DOHH2 (cell line): Measurements from ENCODE around the gene RTN4IP1.
A peak's percentile ranks its signal among the peaks of the same experiment; 100 is the strongest.

ENCODE experiments used
- H3F3A ChIP-seq: fragments of 200-600 bp; sonication (generic), shearing (Covaris generic); 2 replicates; pipeline ENCODE4 v1.6.0; 2016; ENCODE audit warnings: antibody characterized with exemption, mild to moderate bottlenecking; ENCODE audit not compliant: control insufficient read depth, insufficient read depth
- H3K27ac ChIP-seq: fragments of 200-600 bp; sonication (generic); 2 replicates; pipeline ENCODE4 v1.5.1; 2014; ENCODE audit warnings: low read depth, mild to moderate bottlenecking, low read length, moderate library complexity
- H3K27me3 ChIP-seq: fragments of 200-600 bp; sonication (generic); 2 replicates; pipeline ENCODE4 v1.6.1; 2014; ENCODE audit warnings: mild to moderate bottlenecking, low read length, mixed read lengths; ENCODE audit not compliant: control insufficient read depth
- H3K36me3 ChIP-seq: fragments of 200-600 bp; sonication (generic); 2 replicates; pipeline ENCODE4 v1.6.1; 2014; ENCODE audit warnings: mild to moderate bottlenecking, low read length, moderate library complexity, mixed read lengths; ENCODE audit not compliant: control insufficient read depth
- H3K4me1 ChIP-seq: fragments of 200-600 bp; sonication (generic); 2 replicates; pipeline ENCODE4 v1.6.1; 2014; ENCODE audit warnings: mild to moderate bottlenecking, low read length, mixed read lengths; ENCODE audit not compliant: control insufficient read depth
- H3K4me2 ChIP-seq: fragments of 200-600 bp; sonication (generic); 2 replicates; pipeline ENCODE4 v1.6.0; 2014; ENCODE audit warnings: mild to moderate bottlenecking, low read length, moderate library complexity
- H3K4me3 ChIP-seq: fragments of 200-600 bp; sonication (generic); 2 replicates; pipeline ENCODE4 v1.5.1; 2014; ENCODE audit warnings: mild to moderate bottlenecking, low read length, mixed read lengths
- H3K79me2 ChIP-seq: fragments of 200-600 bp; sonication (generic); 2 replicates; pipeline ENCODE4 v1.6.1; 2014; ENCODE audit warnings: mild to moderate bottlenecking, low read length, mixed read lengths; ENCODE audit not compliant: control insufficient read depth
- H3K9me2 ChIP-seq: fragments of 200-600 bp; sonication (generic); replicated peaks from 2 replicates; pipeline ENCODE4 v1.6.1; 2014; ENCODE audit warnings: mild to moderate bottlenecking, low read length, mixed read lengths; ENCODE audit not compliant: control insufficient read depth
- H3K9me3 ChIP-seq: fragments of 200-600 bp; sonication (generic); 2 replicates; pipeline ENCODE4 v1.6.1; 2014; ENCODE audit warnings: antibody characterized with exemption, low read length, mixed read lengths; ENCODE audit not compliant: control insufficient read depth, insufficient read depth
- H4K20me1 ChIP-seq: fragments of 200-600 bp; sonication (generic); 2 replicates; pipeline ENCODE4 v1.6.0; 2014; ENCODE audit warnings: low read depth, mild to moderate bottlenecking, antibody characterized with exemption, low read length, moderate library complexity; ENCODE audit not compliant: control insufficient read depth, insufficient read depth
- EZH2phosphoT487 ChIP-seq: fragments of 200-600 bp; sonication (generic); IDR thresholded peaks from 2 replicates; pipeline ENCODE4 v1.6.1; 2017; ENCODE audit warnings: borderline replicate concordance, mild to moderate bottlenecking, antibody characterized with exemption, low read length, moderate library complexity, mixed read lengths
- TF ChIP-seq, protein P1 (sequence below): fragments of 200-600 bp; sonication (generic); IDR thresholded peaks from one replicate; pipeline ENCODE4 v1.5.1; 2014; ENCODE audit warnings: antibody characterized with exemption, mild to moderate bottlenecking, low read depth, low read length; ENCODE audit not compliant: poor library complexity, severe bottlenecking

The RTN4IP1 gene

DNA sequence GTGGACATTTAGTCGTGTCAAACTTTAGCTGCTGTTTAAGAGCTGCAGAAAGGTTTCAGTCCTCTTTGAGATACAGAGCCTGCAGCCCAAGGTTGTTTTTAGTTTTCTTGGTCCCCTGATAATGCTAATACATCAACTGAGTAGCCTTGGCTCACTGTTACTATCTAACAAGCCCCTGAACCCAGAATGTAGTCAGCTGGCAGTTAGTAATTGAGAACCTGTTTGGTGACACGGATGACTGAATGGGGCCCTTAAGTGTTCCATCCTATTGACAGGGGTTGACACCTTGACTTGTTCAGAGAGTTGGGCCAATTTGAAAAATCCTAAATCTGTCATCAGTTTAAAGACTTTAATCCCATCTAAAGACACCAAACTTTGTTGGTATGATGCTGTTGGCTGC is 2.8 kb downstream of the RTN4IP1 start:
- no peaks in the 10 kb centered on the region for H3K9me2 ChIP-seq
- H3K4me3 ChIP-seq: peak overlapping the region; percentile 91
- H3K36me3 ChIP-seq: peaks cover 28% of the 10 kb centered on the region
- H3K4me2 ChIP-seq: peak overlapping the region; percentile 81
- peaks cover 32% of the 10 kb centered on the region for H3K4me1 ChIP-seq
- H4K20me1 ChIP-seq: no peaks in the 10 kb centered on the region
- TF ChIP-seq, protein P1, sequence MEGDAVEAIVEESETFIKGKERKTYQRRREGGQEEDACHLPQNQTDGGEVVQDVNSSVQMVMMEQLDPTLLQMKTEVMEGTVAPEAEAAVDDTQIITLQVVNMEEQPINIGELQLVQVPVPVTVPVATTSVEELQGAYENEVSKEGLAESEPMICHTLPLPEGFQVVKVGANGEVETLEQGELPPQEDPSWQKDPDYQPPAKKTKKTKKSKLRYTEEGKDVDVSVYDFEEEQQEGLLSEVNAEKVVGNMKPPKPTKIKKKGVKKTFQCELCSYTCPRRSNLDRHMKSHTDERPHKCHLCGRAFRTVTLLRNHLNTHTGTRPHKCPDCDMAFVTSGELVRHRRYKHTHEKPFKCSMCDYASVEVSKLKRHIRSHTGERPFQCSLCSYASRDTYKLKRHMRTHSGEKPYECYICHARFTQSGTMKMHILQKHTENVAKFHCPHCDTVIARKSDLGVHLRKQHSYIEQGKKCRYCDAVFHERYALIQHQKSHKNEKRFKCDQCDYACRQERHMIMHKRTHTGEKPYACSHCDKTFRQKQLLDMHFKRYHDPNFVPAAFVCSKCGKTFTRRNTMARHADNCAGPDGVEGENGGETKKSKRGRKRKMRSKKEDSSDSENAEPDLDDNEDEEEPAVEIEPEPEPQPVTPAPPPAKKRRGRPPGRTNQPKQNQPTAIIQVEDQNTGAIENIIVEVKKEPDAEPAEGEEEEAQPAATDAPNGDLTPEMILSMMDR: no peak
- no peak for TF ChIP-seq EZH2phosphoT487
- H3K9me3 ChIP-seq: peaks cover 3% of the 10 kb centered on the region; the same call in 1 of the 2 replicates
- peaks cover 64% of the 10 kb centered on the region for H3K79me2 ChIP-seq
- no peaks in the 10 kb centered on the region for H3K27me3 ChIP-seq
- H3F3A ChIP-seq: peaks cover 15% of the 10 kb centered on the region
- peak overlapping the region; percentile 92 for H3K27ac ChIP-seq

DNA sequence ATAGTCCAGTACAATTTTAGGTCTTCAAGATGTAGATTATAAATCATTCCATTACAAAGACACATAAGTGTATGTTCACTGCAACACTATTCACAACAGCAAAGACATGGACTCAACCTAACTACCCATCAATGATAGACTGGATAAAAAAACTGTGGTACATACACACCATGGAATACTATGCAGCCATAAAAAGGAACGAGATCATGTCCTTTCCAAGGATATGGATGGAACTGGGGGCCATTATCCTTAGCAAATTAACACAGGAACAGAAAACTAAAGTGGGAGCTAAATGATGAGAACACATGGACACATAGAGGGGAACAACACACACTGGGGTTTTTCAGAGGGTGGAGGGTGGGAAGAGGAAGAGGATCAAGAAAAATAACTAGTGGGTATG is 6.3 kb downstream of the RTN4IP1 start:
- no peak for TF ChIP-seq EZH2phosphoT487
- TF ChIP-seq, protein P1: no peak
- Histone ChIP-seq H3K9me2 (no peaks in the 10 kb centered on the region), H4K20me1 (no peaks in the 10 kb centered on the region), H3K27me3 (no peaks in the 10 kb centered on the region), H3K4me3 (no peak overlapping the region), H3K36me3 (peaks cover 29% of the 10 kb centered on the region), H3K27ac (no peak overlapping the region), H3K4me2 (no peak overlapping the region), H3K4me1 (peaks cover 25% of the 10 kb centered on the region), H3F3A (peaks cover 4% of the 10 kb centered on the region), H3K9me3 (peaks cover 3% of the 10 kb centered on the region; the same call in 1 of the 2 replicates), H3K79me2 (peaks cover 32% of the 10 kb centered on the region)

DNA sequence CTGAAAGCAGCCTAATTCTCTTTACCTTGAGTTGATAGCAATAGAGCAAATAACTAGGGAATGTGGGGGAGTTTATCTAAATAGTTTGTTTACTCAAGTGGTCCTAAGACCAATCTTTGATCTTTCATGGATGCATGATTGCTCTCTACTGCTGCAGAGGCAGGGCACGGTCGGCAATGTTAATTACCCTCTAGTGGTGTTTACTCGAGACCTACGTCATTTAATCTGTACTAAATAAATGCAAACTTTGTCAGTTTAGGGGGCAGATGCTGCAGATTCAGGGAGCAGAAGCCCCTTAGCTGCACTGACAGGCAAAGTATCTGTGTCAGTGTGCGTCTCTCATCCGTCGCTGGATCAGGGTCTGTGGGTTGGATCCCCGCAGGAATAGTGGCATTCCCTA is 6.9 kb downstream of the RTN4IP1 start:
- Histone ChIP-seq H3K4me1 (peaks cover 25% of the 10 kb centered on the region), H3K36me3 (peaks cover 29% of the 10 kb centered on the region), H3K27me3 (no peaks in the 10 kb centered on the region), H3K4me3 (no peak overlapping the region), H4K20me1 (no peaks in the 10 kb centered on the region), H3K27ac (no peak overlapping the region), H3K4me2 (no peak overlapping the region), H3K9me3 (peaks cover 3% of the 10 kb centered on the region; the same call in 1 of the 2 replicates), H3K79me2 (peaks cover 26% of the 10 kb centered on the region), H3F3A (peaks cover 4% of the 10 kb centered on the region), H3K9me2 (no peaks in the 10 kb centered on the region)
- TF ChIP-seq, protein P1: no peak
- no peak for TF ChIP-seq EZH2phosphoT487
